GM18868 (cell line): ENCODE data around the gene MRPL39.

Experiments used
- ATAC-seq: cut with Tn5 transposase; IDR thresholded peaks from one replicate; pipeline ENCODE4 v1.9.1; 2021; ENCODE audit warnings: mild to moderate bottlenecking, moderate library complexity; ENCODE audit not compliant: unreplicated experiment

The MRPL39 gene

DNA sequence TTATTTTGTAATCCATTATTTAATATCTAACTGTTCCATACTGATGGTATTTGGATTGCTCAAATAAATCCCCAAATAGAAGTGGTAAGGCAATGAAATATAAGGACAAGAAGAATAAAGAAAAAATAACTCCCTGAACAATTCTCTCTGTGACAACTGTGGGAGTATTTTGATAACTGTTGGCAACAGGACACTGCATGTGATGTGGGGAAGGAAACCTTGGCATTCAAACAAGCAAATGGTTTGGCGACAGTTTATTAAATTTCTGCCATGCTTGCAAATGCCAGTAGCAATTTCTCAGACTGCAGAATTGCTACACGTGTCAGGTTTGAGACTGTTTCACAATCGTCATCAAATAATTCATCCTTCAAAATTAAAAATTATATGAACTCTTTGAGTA lies 8.6 kb upstream of the MRPL39 start:
- no peak for ATAC-seq

DNA sequence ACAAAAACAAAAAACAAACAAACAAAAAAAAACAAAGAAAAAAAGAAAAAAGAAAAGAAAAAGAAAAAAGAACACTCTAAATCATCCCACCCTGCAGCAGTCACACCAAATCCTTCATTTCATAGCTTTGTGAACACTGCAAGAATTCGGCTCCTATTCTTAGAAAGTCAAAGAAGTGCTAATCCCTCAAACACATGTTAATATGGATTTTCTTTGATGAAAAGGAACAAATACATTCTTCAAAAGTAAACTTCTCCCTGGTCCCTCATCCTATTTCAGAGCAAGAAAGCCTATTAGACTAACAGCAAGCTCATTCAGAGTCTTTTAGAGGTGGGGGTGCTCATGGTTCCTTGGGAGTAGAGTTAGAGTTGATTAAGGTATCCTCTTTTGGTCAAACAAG lies 7.2 kb upstream of the MRPL39 start:
- no peak for ATAC-seq

DNA sequence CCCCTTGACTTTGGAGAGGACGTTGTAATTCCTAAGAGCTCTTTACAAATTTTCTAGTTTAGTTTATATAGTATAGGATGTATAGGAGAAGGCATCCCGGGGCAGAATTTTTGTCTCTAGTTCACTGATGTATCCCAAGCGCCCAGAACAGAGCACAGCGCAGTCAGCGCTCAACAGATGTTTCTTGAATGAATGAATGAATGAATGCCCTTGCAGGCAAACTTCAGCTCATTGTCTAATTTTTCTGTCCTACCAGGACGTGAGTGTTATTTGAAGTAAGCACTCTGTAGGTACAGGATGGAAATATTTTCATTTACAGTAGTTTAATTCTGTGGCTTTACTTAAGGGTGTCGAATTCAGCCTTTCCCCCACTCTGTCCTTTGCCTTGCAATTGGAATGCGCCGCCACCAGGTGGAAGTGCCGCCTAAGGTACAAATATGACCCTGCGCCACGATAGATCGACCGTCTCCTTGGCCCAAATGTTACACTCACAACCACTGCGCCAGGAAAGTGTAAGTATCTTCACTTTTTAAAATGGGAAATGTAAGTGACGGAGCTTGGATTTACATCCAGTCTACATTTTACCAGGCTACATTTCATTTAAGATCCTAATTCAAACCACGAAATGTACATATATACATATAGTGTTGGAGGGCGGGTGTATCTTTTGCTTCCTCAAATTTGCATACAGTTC lies 910 bp upstream of the MRPL39 start:
- peak; percentile 81 for ATAC-seq

DNA sequence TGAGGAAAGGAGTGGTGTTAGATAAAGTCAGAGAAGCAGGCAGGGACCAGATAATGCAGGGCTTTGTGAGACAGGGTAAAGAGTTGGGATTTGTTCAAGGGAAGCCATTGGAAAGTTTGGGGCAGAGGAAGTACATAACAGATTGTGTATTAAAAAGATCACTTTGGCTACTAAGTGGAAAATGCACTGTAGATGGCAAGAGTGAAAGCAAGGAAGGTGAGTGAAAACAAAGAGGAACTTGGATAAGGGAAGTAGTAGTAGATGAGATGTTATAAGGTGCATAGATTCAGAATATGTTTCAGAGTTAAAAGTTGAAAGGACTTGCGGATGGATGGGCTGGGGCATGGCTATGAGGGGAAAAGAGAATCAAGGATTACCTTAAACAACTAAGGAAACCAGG lies 17.4 kb downstream of the MRPL39 start:
- no peak for ATAC-seq

DNA sequence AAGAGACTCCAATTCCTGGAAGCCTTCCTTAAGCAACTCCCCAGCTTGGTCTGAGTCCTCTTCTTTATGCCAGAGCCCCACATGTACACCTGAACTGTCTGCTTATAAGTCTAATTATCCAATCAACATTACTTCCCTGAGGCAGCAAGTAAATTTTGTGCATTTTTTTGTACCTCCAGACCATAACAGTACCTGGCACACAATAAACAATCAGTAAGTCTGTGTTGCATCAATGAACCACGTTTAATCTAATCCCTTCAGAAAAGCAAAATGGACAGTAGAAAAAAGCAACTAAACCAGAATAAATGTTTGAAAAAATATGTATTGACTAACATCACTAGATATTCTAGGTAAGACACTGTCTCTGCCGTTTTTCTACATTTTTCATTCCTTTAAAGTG lies 20.5 kb downstream of the MRPL39 start:
- no peak for ATAC-seq

DNA sequence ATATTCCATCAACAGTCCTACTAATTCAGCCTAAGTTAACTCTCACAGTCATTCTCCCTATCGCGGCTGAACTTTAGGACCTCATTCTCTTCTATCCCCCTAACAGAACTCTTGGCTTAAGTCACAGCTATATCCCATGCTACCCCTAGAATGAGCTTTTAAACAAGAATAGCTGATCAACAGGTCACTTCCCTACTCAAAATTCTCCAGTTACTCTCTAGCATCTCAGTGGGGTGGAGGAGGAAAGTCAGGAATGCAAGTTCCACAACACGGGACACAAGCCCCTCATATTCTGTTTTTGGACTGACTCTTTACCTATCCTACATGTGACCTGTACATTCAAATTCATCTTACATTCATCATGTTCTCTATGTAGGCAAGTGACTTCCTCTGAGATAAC lies 21.0 kb downstream of the MRPL39 start:
- ATAC-seq = no peak

DNA sequence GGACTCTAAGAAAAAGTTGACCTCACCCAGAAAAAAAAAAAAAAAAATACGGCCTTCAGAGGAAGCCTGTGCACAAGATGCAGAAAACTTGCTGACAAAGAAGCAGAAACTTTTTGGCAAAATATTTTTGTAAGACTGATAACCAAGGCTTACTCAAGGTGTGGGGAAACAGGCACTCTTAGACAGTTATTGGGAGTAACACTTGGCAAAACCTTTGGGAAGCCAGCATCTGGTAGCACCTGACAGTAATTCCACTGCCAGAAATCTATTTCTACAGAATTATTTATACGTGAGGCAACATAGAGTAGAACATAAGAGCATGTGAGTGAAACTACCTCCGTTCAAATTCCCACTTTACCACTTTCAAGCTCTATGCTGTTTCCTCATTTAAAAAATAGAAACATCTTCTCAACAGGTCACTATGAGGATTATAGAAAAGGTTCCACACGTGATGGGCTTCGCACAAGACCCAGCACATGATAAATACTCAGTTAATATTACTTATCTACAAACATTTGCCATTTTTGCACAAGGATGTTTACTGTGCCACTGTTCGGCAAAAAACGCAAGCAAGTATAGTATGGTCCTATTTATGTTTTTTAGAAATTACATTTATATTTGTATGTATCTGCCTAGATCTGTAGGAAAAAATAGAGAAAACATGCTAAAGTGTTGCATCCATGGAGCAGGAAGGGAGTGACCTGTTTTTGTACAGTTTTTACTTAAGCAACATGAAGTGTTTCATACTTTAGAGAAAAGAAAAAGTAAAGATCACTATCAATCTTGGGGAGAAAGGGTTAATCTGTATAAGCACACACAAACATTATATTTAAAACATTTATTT lies 22.2 kb downstream of the MRPL39 start:
- ATAC-seq = no peak

DNA sequence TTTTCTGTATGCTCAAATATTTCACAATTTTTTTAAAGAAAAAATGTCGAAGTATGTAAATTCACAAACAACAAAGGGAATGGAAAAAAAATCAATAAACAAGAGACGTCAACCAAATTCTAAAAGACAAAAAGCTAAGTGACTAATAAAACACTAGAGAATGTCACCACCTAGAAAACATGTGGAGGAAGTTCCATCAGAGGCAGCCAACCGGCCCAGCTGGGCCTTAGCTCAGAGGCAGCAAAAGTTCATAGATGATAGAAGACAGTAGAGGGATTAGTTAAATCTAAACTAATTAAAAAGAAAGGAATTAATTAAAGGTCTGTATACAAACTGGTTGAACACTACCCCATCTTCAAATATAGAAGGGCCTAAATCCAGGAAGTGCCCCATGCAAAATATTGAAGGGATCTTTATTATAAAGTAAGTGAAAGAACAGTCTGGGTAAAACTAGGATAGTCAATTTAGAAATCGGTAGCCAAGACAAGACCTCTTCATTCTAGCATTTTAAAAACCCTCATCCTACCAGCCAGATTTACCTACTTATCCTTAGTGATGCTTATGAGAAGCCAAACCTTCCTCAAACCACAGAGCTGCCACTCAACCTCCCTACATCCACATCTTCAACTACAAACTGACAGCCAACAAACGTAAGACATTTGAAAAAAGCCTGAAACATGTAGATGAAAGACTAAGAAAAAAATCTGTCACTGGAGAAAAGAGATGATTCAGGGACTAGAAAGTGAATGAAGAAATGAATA lies 23.7 kb downstream of the MRPL39 start:
- no peak for ATAC-seq

DNA sequence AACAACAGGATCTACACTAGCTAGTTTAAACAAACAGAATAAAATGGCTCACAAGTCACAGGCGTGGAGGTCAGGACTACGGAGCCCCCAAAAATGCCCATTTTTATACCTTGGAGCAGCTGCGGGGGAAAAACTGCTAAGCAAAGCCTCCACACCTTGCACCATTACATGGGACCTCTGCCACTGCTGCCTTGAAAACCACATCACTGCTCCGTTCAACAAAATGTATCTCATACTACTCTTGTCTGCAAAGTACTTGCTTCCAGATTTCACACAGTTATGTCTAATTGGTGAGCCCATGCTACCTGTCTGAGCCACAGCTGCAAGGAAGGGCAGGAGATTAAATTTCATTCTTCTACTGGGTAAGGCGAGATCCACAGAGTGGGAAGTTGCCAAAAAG lies 24.4 kb downstream of the MRPL39 start:
- no peak for ATAC-seq

DNA sequence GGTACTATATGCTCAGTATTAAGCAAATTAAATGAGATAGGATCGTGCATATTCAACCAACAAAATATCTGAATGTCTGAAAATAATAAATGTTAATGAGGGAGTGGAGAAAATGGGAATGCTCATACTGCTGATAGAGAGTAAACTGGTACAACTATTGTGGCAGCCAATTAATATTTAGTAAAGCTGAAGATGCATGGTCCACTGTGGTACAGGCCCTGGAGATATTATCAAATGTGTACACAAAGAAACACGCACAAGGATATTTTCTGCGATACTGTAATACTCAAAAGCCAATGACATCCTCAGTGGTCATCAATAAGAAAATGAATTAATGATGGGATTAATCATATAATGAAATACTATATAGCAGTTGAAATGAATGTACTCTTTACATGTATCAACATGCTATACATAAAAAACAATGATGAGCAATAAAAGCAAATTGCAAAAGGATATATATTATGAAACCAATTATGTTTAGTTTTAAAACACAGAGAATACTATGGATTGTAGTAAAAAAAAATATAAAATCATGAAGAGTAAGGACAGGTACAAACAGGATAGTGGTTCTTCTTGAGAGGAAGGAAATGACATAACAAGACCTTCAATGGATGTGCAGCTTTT lies 25.0 kb downstream of the MRPL39 start:
- no peak for ATAC-seq

DNA sequence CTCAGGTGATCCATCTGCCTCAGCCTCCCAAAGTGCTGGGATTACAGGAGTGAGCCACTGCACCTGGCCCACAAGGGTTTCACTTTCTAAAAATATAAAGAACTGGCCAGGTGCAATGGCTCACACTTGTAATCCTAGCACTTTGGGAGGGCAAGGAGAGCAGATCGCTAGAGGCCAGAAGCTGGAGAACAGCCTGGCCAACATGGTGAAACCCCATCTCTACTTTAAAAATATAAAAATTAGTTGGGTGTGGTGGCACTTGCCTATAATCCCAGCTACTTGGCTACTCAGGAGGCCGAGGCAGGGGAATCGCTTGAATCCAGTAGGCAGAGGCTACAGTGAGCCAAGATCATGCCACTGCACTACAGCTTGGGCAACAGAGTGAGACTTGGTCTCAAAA lies 25.7 kb downstream of the MRPL39 start:
- ATAC-seq = no peak

DNA sequence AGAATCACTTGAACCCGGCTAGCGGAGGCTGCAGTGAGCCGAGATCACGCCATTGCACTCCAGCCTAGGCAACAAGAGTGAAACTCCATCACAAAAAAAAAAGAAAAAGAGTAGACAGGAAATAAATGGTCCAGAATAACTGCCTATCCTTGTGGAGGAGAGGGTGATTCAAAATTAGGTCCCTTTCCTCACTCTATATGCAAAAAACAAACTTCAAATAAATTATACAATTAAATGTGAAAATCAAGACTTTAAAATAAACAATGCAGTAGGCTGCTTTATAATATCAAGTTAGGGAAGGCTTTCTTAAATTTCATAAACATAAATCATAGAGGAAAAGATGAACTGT lies 26.4 kb downstream of the MRPL39 start:
- no peak for ATAC-seq

DNA sequence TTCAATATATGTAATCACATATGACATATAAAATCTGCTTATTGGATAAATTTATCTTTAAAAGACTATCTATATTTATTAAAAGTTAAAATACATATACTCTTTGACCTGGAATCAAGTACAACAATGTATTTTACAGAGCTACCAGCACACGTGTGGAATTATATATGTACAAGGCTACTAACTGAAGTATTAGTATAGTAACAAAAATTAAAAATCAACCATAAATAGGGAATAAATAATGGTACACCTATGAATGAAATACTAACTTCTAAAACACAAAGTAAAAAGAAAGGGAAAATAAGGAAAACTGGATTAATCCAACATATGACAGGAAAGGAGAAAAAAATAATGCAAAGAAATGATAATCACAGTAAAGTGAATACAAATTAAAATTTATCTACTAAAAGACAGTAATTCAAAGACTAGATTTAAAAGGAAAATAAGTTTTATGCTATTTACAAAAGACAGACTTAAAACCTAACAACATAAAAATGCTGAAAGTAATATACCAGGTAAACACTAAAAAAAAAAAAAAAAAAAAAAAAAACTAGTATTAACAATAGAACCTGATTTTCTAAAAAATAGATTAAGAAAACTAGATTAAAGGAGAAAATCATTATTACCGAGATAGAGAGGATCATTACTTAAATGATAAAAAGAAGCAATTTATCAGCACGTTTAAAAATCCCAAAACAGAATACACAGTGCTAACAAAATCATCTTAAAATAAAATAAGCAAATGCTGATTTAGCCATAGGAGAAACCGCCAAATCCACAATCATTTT lies 27.9 kb downstream of the MRPL39 start:
- ATAC-seq = no peak

DNA sequence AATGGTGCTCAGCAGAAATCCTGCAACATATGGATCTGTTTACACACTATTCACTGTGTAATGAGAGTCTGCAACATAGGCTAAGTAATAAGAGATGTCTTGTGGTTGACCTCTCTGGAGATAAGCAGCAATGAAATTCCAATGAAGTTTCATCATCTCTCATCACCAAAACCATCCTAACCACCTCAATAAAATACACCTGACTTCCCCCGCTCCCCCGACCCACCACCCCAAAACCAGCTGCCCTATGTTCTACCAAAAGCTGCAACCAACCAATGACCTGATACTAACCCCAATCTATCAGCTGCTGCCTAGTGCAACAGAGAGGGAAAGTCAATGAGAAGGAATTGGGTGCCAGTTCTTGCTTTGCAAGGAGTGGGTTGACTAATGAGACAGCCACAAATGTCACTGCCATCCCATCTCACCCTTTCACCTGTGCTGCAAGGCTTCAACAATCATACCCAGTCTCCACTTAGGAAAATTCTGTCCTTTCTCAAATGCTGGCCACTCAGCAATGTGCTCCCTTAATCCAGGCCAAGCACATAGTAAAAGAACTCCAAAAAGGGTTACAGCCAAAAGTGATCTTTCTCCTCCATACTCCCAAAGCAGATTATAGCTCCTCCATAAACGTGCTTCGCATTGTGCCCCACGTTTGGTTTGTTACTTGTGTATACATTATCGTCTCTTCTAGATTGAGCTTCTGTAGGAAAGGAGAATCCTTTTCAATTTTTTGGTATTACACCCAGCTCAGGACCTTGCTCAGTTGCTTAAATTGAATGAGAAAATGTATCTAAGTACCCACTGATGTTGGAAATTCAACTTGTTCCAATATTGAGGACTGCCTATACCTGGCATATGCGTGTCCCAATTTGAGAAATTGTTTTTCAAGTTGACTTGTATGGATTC lies 29.0 kb downstream of the MRPL39 start:
- peak; percentile 27 for ATAC-seq

DNA sequence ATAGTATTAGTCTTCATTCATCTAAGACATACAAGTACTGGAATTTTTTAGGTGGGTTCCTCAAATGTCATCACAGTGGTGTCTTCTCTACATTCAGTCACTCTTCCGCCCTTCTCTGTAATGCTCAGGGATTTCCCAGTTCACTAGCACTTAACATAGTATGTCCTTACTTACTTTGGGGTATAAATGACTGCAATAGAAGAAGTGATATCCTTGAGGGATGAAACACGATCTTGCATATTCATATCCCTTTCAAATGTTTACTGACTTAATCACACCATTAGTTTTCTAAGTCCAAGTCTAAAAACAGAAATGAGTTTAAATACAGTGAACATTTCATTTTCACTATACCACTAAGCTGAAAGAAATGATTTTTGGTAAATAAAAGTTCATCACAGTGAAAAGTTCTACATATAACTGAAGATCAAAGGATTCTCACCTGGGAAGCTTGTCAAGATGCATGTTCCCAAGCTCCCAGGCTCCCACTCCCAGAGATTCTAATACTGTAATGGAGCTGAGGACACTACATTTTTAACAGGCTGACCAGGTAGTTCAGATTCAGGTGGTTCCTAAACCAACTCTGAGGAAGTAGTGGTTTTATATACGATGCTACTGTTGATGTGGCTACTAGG lies 29.7 kb downstream of the MRPL39 start:
- ATAC-seq = peak; percentile 7

DNA sequence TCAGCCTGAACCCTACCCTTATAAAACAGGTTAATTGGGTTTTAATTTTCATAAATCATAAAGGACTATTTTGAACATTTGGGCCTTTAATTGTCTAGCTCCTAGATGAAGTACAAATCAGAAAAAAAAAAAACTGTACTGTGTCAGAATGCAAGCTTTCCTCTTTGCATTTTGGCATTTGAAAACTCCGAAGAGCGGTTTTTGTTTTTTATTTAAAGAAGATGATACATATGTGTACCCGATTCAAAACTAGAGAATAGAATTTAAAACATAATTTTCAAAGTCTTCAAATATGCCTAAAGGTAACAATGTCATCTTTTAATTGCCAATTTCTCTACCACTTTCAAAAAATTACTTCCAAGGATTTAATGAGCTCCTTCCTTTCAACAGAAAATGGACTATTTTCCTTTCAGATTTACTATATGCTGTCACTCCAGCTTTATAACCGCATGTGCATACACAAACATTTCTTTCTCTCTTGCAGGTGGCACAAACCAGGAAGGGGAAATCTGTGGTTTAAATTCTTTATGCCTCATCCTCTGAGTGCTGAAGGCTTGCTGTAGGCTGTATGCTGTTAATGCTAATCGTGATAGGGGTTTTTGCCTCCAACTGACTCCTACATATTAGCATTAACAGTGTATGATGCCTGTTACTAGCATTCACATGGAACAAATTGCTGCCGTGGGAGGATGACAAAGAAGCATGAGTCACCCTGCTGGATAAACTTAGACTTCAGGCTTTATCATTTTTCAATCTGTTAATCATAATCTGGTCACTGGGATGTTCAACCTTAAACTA lies 33.7 kb downstream of the MRPL39 start:
- ATAC-seq = peak; percentile 15

DNA sequence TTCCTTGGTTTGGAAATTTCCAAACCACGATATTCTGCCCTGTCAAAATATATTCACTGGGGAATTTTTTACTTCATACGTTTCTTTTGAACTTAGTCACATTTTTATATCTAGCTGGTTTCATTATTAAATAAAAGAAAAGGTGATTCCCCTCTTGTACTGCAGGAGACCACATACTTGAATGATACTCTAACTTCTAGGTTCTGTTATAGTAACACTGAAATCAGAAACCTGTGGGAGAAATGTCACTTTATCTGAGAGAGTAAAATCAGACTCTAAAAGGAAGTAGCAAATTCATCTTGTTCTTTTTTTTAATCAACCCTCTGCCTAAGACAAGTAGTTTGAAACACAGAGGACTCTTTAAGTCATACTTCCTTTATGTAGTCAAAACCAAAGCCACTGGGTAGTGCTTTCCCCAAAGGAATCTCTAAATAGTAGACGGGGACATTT lies 34.4 kb downstream of the MRPL39 start:
- peak; percentile 44 for ATAC-seq

DNA sequence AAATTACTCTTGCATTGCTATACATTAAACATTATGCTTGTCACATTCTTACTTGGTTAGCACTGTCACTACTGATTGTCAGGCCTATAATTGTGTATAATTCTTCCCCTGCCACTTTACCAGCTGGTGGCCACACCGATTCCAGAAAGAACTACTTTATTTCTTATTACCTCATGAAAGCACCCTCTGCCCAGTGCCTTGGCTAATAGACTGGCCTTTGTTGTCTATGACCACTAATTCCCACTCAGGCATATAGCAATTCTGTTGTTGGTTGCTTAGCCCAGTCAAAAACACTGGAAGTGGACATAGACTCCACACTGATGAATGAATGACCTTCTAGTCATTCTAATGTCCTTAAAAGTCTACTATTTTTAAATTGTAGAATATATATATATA lies 35.6 kb downstream of the MRPL39 start:
- no peak for ATAC-seq
